Osteoblast (primary cell): ENCODE measurements around the gene NUP107. TPM values are rescaled to one million over a fixed set of nuclear protein-coding genes. Genes with fewer than 3 reads are reported as not detected.

Experiments
- DNase-seq: peaks from one replicate; pipeline ENCODE4 v3.0.0; 2011; ENCODE audit warnings: low spot score, mixed read lengths; ENCODE audit not compliant: insufficient read length; ENCODE audit errors: missing footprints
- H2AFZ ChIP-seq: 2 replicates; pipeline ENCODE4 v1.6.0; 2011; ENCODE audit warnings: mild to moderate bottlenecking, low read length
- H3K27ac ChIP-seq: 2 replicates; pipeline ENCODE4 v1.5.1; 2011; ENCODE audit warnings: mild to moderate bottlenecking, low read depth, low read length, moderate library complexity
- H3K27me3 ChIP-seq: 2 replicates; pipeline ENCODE4 v1.6.0; 2012; ENCODE audit warnings: mild to moderate bottlenecking, control low read depth, inconsistent platforms, low read length, moderate library complexity; ENCODE audit not compliant: insufficient read depth
- H3K36me3 ChIP-seq: 2 replicates; pipeline ENCODE4 v1.5.1; 2011; ENCODE audit warnings: mild to moderate bottlenecking, low read length, control low read depth, moderate library complexity; ENCODE audit not compliant: insufficient read depth
- H3K4me1 ChIP-seq: 2 replicates; pipeline ENCODE4 v1.5.1; 2011; ENCODE audit warnings: mild to moderate bottlenecking, low read length, control low read depth, moderate library complexity; ENCODE audit not compliant: insufficient read depth
- H3K4me2 ChIP-seq: 2 replicates; pipeline ENCODE4 v1.6.0; 2011; ENCODE audit warnings: mild to moderate bottlenecking, low read length; ENCODE audit not compliant: insufficient read depth
- H3K4me3 ChIP-seq: fragments of 200-600 bp; sonication (generic); 3 replicates; pipeline ENCODE4 v1.5.1; 2012; ENCODE audit warnings: mild to moderate bottlenecking, low read length, inconsistent platforms; ENCODE audit not compliant: insufficient read depth
- H3K79me2 ChIP-seq: 2 replicates; pipeline ENCODE4 v1.6.0; 2012; ENCODE audit warnings: mild to moderate bottlenecking, low read length, control low read depth, inconsistent platforms; ENCODE audit not compliant: insufficient read depth
- H3K9me3 ChIP-seq: 2 replicates; pipeline ENCODE4 v1.5.1; 2011; ENCODE audit warnings: low read depth, low read length, control low read depth
- H4K20me1 ChIP-seq: 2 replicates; pipeline ENCODE4 v1.6.0; 2012; ENCODE audit warnings: mild to moderate bottlenecking, low read length, control low read depth; ENCODE audit not compliant: insufficient read depth
- total RNA-seq: library from RNA; depleted of rRNA; stranded (reverse); fragments of >200 nt; gene quantifications from 2 replicates; pipeline ENCODE4 v1.2.3, GENCODE V29; 2012
- TF ChIP-seq, protein P1 (sequence below): IDR thresholded peaks from 2 replicates; pipeline ENCODE4 v1.5.1; 2011; ENCODE audit warnings: mild to moderate bottlenecking, low read depth, low read length, moderate library complexity; ENCODE audit errors: extremely low read depth

The NUP107 gene
- total RNA-seq, 1 donor, result 43.8 TPM

DNA sequence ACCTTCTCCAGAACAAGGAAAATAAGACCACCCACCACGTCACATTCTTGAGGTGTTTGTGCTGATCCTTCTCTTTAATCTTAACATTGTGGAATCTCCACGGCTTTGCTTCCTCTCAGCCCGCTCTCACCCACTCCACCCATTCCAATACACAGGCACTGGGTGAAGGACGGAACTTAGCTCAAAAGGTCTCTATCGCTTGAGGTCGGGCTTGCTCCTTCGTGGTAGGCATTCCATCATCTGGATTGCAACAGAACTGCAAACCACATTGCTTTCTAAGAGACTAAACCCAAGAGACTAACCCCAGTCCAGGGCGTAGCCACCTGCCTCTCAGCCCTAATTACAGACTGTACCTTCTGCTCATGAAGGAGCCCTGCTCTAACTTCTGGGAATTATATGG, 97.2 kb downstream of the NUP107 start:
- DNase-seq, result peak; percentile 39
- H3K36me3 ChIP-seq, result no peaks in the 10 kb centered on the region
- no peaks in the 10 kb centered on the region for H3K79me2 ChIP-seq
- no peak overlapping the region for H3K4me2 ChIP-seq
- H3K4me1 ChIP-seq, result peaks cover 23% of the 10 kb centered on the region
- no peak overlapping the region for H3K27ac ChIP-seq
- no peaks in the 10 kb centered on the region for H3K27me3 ChIP-seq
- no peaks in the 10 kb centered on the region for H3K9me3 ChIP-seq
- peak overlapping the region; percentile 35 for H2AFZ ChIP-seq
- TF ChIP-seq, protein P1, sequence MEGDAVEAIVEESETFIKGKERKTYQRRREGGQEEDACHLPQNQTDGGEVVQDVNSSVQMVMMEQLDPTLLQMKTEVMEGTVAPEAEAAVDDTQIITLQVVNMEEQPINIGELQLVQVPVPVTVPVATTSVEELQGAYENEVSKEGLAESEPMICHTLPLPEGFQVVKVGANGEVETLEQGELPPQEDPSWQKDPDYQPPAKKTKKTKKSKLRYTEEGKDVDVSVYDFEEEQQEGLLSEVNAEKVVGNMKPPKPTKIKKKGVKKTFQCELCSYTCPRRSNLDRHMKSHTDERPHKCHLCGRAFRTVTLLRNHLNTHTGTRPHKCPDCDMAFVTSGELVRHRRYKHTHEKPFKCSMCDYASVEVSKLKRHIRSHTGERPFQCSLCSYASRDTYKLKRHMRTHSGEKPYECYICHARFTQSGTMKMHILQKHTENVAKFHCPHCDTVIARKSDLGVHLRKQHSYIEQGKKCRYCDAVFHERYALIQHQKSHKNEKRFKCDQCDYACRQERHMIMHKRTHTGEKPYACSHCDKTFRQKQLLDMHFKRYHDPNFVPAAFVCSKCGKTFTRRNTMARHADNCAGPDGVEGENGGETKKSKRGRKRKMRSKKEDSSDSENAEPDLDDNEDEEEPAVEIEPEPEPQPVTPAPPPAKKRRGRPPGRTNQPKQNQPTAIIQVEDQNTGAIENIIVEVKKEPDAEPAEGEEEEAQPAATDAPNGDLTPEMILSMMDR, result no peak
- H3K4me3 ChIP-seq, result no peak overlapping the region
- H4K20me1 ChIP-seq, result no peaks in the 10 kb centered on the region

DNA sequence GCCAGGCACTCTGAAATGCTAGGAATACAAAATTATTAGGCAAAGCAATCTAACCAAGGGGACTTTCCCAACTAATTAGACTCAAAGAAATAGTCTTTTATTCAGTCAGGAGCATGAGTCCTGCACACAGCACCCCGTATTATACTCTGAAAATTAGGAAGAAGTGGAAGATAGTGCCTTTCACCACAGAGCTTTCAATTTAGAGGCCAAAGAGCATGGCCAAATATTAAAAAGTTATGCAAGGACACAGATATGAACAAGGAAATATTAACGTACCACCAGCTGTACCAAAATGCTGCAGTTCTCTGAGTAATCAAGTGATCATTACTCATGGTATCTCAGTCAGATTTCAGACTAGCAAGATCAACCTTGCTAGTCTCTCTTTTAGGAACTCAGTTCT, 98.6 kb downstream of the NUP107 start:
- DNase-seq, result no peak
- H3K9me3 ChIP-seq, result no peaks in the 10 kb centered on the region
- no peaks in the 10 kb centered on the region for H3K36me3 ChIP-seq
- H2AFZ ChIP-seq, result no peak overlapping the region
- H3K4me3 ChIP-seq, result no peak overlapping the region
- H3K4me2 ChIP-seq, result no peak overlapping the region
- no peaks in the 10 kb centered on the region for H3K79me2 ChIP-seq
- H4K20me1 ChIP-seq, result no peaks in the 10 kb centered on the region
- H3K4me1 ChIP-seq, result peaks cover 23% of the 10 kb centered on the region
- TF ChIP-seq, protein P1, result no peak
- H3K27ac ChIP-seq, result peak overlapping the region; percentile 9
- no peaks in the 10 kb centered on the region for H3K27me3 ChIP-seq

DNA sequence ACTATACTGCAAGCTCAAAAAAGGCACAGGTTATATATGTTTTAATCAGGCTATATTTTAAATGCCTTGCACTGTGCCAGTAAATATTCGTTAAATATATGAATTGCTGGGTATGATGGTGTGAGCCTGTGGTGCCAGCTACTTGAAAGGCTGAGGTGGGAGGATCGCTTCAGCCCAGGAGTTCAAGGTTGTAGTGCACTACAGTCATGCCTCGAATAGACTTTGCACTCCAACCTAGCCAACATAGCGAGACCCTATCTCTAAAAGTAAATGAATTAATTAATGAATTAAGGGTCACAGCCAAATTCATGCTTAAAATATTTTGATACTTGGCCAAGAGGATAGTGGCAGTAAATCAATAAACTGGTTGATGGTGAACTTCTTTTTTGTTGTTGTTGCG, 99.0 kb downstream of the NUP107 start:
- H3K27me3 ChIP-seq, result no peaks in the 10 kb centered on the region
- no peaks in the 10 kb centered on the region for H3K9me3 ChIP-seq
- no peak overlapping the region for H3K27ac ChIP-seq
- TF ChIP-seq, protein P1, result no peak
- H3K36me3 ChIP-seq, result no peaks in the 10 kb centered on the region
- DNase-seq, result no peak
- no peak overlapping the region for H3K4me2 ChIP-seq
- H2AFZ ChIP-seq, result no peak overlapping the region
- H3K4me3 ChIP-seq, result no peak overlapping the region
- peaks cover 23% of the 10 kb centered on the region for H3K4me1 ChIP-seq
- H4K20me1 ChIP-seq, result no peaks in the 10 kb centered on the region
- H3K79me2 ChIP-seq, result no peaks in the 10 kb centered on the region

DNA sequence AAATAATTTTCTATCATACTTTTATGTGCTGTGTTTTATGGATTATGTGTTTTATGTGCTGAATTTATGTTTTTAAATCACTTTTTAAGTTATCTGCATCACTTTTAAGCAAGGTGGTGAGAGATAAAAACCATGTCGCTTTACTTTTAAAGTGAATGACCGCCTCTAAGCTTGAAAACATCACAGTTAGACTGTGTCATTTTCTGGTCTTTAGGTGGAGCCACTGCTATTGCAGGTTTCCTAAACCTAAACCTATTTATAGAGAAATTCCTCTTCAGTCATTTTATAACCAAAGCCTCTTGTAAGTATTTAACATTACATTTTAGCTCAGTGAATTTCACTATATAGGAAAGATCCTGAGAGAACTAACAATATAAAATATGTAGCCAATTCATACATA, 100.2 kb downstream of the NUP107 start:
- Histone ChIP-seq H3K9me3 (no peaks in the 10 kb centered on the region), H3K79me2 (no peaks in the 10 kb centered on the region), H3K27me3 (no peaks in the 10 kb centered on the region), H3K4me3 (no peak overlapping the region), H3K4me2 (no peak overlapping the region), H3K27ac (peak overlapping the region; percentile 86), H2AFZ (no peak overlapping the region), H3K4me1 (peaks cover 23% of the 10 kb centered on the region), H4K20me1 (no peaks in the 10 kb centered on the region), H3K36me3 (no peaks in the 10 kb centered on the region)
- TF ChIP-seq, protein P1, result no peak
- DNase-seq, result no peak
